HFFc6 (cell line): ENCODE measurements around the gene MGAT1. TPM values are rescaled to one million over a fixed set of nuclear protein-coding genes. Genes with fewer than 3 reads are reported as not detected.
"Not testable (repeated sequence)": the region's sequence is repeated elsewhere in the genome, so short reads cannot be mapped to it uniquely, and the experiment has no call there.

ENCODE experiments used
- DNase-seq: peaks from one replicate; pipeline ENCODE4 v3.0.0-alpha.2; 2018
- H3K27ac Mint-ChIP-seq: 2 replicates; pipeline ENCODE4 v1.8.0; 2020; ENCODE audit warnings: mild to moderate bottlenecking, mixed read lengths
- H3K27me3 Mint-ChIP-seq: 2 replicates; pipeline ENCODE4 v1.8.0; 2021; ENCODE audit warnings: mild to moderate bottlenecking, moderate library complexity, mixed read lengths; ENCODE audit not compliant: insufficient read depth
- H3K36me3 Mint-ChIP-seq: 2 replicates; pipeline ENCODE4 v1.8.0; 2021; ENCODE audit warnings: low read depth, mixed read lengths
- H3K4me1 Mint-ChIP-seq: 2 replicates; pipeline ENCODE4 v1.8.0; 2020; ENCODE audit warnings: low read depth, mixed read lengths
- H3K4me3 Mint-ChIP-seq: 2 replicates; pipeline ENCODE4 v1.8.0; 2020; ENCODE audit warnings: mild to moderate bottlenecking, moderate library complexity, mixed read lengths
- H3K9me3 Mint-ChIP-seq: 2 replicates; pipeline ENCODE4 v1.8.0; 2020; ENCODE audit warnings: mild to moderate bottlenecking, mixed read lengths
- total RNA-seq, 6 experiments: library from RNA; stranded (reverse); fragmentation: NEBNext Ultra II Directional; extraction: Animal tissue kit (Norgen Biotek cat#: 25700); gene quantifications; 2 replicates in 1 of 6; 3 replicates in 5 of 6; pipeline ENCODE4 v1.2.3, GENCODE V29; 2021
- TF ChIP-seq, protein P1 (sequence below): fragments of 200-600 bp; sonication (generic); IDR thresholded peaks from 2 replicates; pipeline ENCODE4 v1.5.0; 2021; ENCODE audit warnings: antibody characterized with exemption, mild to moderate bottlenecking

MGAT1 gene
- total RNA-seq, 6 experiments from 2014 or later = 188 to 220 (median 206) TPM

DNA sequence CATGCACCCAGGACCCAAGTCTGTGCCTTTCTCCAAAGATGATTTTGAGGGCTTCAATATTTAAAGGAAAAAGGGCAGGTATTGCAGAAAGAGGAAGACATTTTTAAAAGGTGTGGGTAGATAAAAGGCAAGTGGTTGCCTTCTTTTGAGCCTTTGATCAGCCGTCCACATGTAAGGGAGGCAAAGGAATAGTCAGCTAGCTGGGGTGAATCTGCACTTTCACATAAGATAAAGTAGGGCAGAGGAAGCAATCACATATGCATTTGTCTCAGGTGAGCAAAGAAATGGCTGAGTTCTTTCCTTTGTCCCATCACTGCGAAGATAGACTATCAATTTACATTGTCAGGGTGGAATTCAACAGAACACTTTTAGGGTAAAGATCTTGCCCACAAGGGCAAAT lies 19.9 kb downstream of the MGAT1 start:
- Mint-ChIP-seq H3K27me3 (peaks cover 11% of the 10 kb centered on the region), H3K4me1 (peaks cover 54% of the 10 kb centered on the region), H3K4me3 (no peak overlapping the region), H3K9me3 (no peaks in the 10 kb centered on the region), H3K36me3 (no peaks in the 10 kb centered on the region; the same call in 1 of the 2 replicates), H3K27ac (no peak overlapping the region)
- TF ChIP-seq, protein P1, sequence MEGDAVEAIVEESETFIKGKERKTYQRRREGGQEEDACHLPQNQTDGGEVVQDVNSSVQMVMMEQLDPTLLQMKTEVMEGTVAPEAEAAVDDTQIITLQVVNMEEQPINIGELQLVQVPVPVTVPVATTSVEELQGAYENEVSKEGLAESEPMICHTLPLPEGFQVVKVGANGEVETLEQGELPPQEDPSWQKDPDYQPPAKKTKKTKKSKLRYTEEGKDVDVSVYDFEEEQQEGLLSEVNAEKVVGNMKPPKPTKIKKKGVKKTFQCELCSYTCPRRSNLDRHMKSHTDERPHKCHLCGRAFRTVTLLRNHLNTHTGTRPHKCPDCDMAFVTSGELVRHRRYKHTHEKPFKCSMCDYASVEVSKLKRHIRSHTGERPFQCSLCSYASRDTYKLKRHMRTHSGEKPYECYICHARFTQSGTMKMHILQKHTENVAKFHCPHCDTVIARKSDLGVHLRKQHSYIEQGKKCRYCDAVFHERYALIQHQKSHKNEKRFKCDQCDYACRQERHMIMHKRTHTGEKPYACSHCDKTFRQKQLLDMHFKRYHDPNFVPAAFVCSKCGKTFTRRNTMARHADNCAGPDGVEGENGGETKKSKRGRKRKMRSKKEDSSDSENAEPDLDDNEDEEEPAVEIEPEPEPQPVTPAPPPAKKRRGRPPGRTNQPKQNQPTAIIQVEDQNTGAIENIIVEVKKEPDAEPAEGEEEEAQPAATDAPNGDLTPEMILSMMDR = no peak
- no peak for DNase-seq

DNA sequence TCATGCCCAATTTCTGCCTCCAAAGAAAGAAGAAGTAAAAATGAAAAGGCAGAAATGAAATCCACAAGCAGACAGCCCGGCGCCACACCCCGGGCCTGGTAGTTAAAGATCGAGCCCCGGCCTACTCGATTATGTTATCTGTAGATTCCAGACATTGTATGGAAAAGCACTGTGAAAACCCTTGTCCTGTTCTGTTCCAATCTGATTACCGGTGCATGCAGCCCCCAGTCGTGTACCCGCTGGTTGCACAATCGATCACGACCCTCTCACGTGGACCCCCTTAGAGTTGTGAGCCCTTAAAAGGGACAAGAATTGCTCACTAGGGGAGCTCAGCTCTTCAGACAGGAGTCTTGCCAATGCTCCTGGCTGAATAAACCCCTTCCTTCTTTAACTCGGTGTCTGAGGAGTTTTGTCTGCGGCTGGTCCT lies 20.7 kb downstream of the MGAT1 start:
- not testable (repeated sequence) for H3K9me3 Mint-ChIP-seq, DNase-seq, H3K4me3 Mint-ChIP-seq, H3K27me3 Mint-ChIP-seq, H3K27ac Mint-ChIP-seq, H3K36me3 Mint-ChIP-seq
- peaks cover 45% of the 10 kb centered on the region for H3K4me1 Mint-ChIP-seq

DNA sequence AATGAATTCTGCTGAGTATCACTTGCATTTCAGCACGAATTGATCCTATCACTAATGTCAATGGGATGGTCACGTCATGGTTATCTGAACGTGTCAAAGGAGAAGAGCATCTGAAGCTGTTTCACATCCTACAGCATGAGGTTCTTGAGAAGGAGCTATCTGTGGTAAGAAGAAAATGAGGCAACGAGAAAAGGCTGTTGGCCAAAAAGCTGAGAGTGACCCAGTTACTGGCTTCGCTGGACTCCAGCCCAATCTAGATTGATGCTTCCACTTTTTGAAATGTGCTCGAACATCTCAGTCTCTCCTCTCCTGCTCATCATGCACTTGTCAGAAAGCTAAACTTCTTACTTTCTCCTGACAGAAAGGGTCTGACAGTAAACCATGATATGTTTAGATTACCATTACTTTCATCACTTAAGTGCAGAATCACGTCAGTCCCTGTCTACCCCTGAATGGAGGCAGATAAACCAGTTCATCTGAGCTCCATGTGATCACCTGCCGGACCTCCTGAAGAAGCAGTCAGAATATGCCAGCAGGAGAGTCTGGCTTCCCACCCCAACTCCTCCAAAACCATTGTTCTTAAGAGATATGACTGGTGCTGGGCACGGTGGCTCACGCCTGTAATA lies 22.5 kb downstream of the MGAT1 start:
- Mint-ChIP-seq H3K27ac (no peak overlapping the region), H3K36me3 (no peaks in the 10 kb centered on the region), H3K4me3 (no peak overlapping the region), H3K4me1 (peaks cover 27% of the 10 kb centered on the region), H3K9me3 (no peaks in the 10 kb centered on the region), H3K27me3 (peaks cover 4% of the 10 kb centered on the region)
- TF ChIP-seq, protein P1 = no peak
- no peak for DNase-seq

DNA sequence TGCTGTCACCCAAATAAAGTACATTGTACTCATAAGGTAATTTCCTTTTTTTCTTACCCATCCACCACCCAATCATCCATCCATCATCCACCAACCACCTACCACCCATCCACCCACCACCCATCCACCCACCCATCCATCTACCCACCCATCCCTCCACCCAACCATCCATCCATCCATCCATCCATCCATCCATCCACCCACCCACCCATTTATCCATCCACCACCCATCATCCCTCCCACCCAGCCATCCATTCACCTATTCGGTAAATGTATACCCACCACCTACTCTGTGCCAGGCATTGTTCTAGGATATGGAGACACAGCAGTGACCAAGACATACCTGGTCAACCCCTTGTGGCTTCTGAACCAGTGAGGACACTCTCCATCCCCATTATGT lies 25.1 kb downstream of the MGAT1 start:
- peaks cover 2% of the 10 kb centered on the region; the same call in 1 of the 2 replicates for H3K4me1 Mint-ChIP-seq
- TF ChIP-seq, protein P1 = no peak
- DNase-seq = no peak
- H3K9me3 Mint-ChIP-seq = peaks cover 3% of the 10 kb centered on the region; the same call in 1 of the 2 replicates
- H3K27me3 Mint-ChIP-seq = peaks cover 6% of the 10 kb centered on the region
- H3K36me3 Mint-ChIP-seq = no peaks in the 10 kb centered on the region; the same call in 1 of the 2 replicates
- H3K27ac Mint-ChIP-seq = no peak overlapping the region
- no peak overlapping the region for H3K4me3 Mint-ChIP-seq

DNA sequence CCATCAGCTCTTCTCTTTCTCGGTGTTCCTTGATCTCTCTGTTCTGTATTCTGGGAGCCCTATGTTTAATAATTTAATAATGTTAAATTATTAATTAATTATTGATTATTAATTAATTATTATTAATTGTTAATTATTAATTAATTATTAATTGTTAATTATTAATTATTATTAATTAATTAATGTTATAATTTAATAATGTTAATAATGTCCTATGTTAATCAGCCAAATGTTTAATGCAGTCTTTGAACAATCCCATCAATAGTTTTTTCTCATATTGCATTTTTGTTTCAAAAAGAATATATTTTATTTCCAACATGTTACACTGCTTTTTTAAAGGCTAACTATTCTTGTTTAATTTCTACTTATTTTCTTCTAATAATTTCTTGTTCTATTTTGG lies 26.2 kb downstream of the MGAT1 start:
- DNase-seq = no peak
- H3K36me3 Mint-ChIP-seq = no peaks in the 10 kb centered on the region; the same call in 1 of the 2 replicates

DNA sequence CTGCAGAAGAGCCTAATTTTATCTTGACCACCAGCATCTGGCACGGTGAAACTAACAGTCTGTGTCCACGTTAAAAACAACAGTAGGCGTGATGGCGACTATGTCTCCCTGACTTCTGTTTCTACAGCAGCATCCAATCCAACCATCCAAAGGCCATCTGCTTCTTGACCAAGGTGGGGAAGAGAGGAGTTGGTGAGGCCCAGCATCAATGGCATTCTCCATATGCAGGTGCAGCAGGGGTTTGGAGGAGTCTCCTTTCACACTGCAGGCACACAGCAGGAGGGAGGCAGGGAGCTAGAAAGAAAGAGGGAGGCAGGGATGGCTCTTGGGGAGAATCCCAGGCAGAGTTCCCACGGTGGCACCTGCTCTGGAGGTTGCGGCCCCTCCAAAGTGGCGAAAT lies 27.0 kb downstream of the MGAT1 start:
- H3K27ac Mint-ChIP-seq = no peak overlapping the region
- no peak for DNase-seq
- peaks cover 14% of the 10 kb centered on the region for H3K9me3 Mint-ChIP-seq
- H3K4me1 Mint-ChIP-seq = no peaks in the 10 kb centered on the region
- TF ChIP-seq, protein P1 = no peak
- no peak overlapping the region for H3K4me3 Mint-ChIP-seq
- H3K36me3 Mint-ChIP-seq = no peaks in the 10 kb centered on the region; the same call in 1 of the 2 replicates
- H3K27me3 Mint-ChIP-seq = peaks cover 6% of the 10 kb centered on the region

More for the DNA sequence above, 26.2 kb downstream of the MGAT1 start:
- no peak overlapping the region for H3K4me3 Mint-ChIP-seq
- peaks cover 7% of the 10 kb centered on the region for H3K27me3 Mint-ChIP-seq
- no peaks in the 10 kb centered on the region for H3K4me1 Mint-ChIP-seq
- H3K27ac Mint-ChIP-seq = no peak overlapping the region
- H3K9me3 Mint-ChIP-seq = peaks cover 14% of the 10 kb centered on the region
- TF ChIP-seq, protein P1 = no peak
